Panc1 (cell line): ENCODE data around the gene OR10D3. TPM values are rescaled to one million over a fixed set of nuclear protein-coding genes. Genes with fewer than 3 reads are reported as not detected.

Experiments
- ATAC-seq: fragments of 200-7000 bp; cut with Tn5 transposase; 2 replicates; pipeline ENCODE4 v1.9.1; 2020; ENCODE audit warnings: mild to moderate bottlenecking, moderate library complexity
- BruUV-seq: library from RNA; stranded (reverse); fragments of 400-500 nt; replicated peaks from 2 replicates; lab custom pipeline; 2021; lab: Mats Ljungman, UMichigan
- CTCF ChIA-PET: fragments of 300-600 bp; sonication (Branson Sonifier 250); formaldehyde crosslinking; loops from one replicate; lab custom pipeline; 2022; ENCODE audit warnings: antibody characterized with exemption; lab: Charles Lee
- POLR2A ChIA-PET: fragments of 300-600 bp; sonication (Branson Sonifier 250); formaldehyde crosslinking; loops from one replicate; lab custom pipeline; 2022; ENCODE audit warnings: antibody characterized with exemption; lab: Charles Lee
- DNase-seq: peaks from one replicate; pipeline ENCODE4 v3.0.0-alpha.2; 2010; ENCODE audit warnings: low read depth, low spot score
- H3K27ac ChIP-seq: 2 replicates; pipeline ENCODE4 v1.5.1; 2011; ENCODE audit warnings: mild to moderate bottlenecking, low read length, inconsistent platforms
- H3K27me3 ChIP-seq: fragments of 200-500 bp; sonication (Bioruptor generic); 2 replicates; pipeline ENCODE4 v1.6.0; 2014; ENCODE audit warnings: low read length, inconsistent platforms; ENCODE audit not compliant: control insufficient read depth, insufficient read depth
- H3K36me3 ChIP-seq: fragments of 200-500 bp; sonication (Bioruptor generic); 2 replicates; pipeline ENCODE4 v1.5.1; 2014; ENCODE audit warnings: inconsistent platforms, mild to moderate bottlenecking, low read length, moderate library complexity; ENCODE audit not compliant: control insufficient read depth, insufficient read depth
- H3K4me1 ChIP-seq: 2 replicates; pipeline ENCODE4 v1.5.1; 2011; ENCODE audit warnings: inconsistent platforms, mild to moderate bottlenecking, low read length, moderate library complexity; ENCODE audit not compliant: control insufficient read depth, insufficient read depth
- H3K4me3 ChIP-seq, 2 experiments: 2 replicates each; pipeline ENCODE4 v1.5.1; 2011 to 2012; ENCODE audit warnings: low read depth in 2 of 2, low read length in 2 of 2, mild to moderate bottlenecking in 2 of 2, inconsistent platforms in 1 of 2, moderate library complexity in 1 of 2
- H3K9me3 ChIP-seq: fragments of 200-500 bp; sonication (Bioruptor generic); 2 replicates; pipeline ENCODE4 v1.5.1; 2014; ENCODE audit warnings: low read depth, mild to moderate bottlenecking, inconsistent platforms, low read length, moderate library complexity; ENCODE audit not compliant: control insufficient read depth, insufficient read depth
- CTCF ChIP-seq: fragments of 450-650 bp; IDR thresholded peaks from 2 replicates; pipeline ENCODE4 v1.5.1; 2017; ENCODE audit warnings: mild to moderate bottlenecking
- POLR2AphosphoS5 ChIP-seq: IDR thresholded peaks from 2 replicates; pipeline ENCODE4 v1.6.1; 2012; ENCODE audit warnings: mild to moderate bottlenecking, low read depth, low read length, moderate library complexity
- REST ChIP-seq, 2 experiments: IDR thresholded peaks; 2 replicates each; pipeline ENCODE4 v1.6.1; 2011 to 2012; ENCODE audit warnings: low read depth in 2 of 2, control low read depth in 1 of 2, low read length in 1 of 2, mild to moderate bottlenecking in 1 of 2, moderate library complexity in 1 of 2; ENCODE audit not compliant: insufficient read depth in 1 of 2
- SIN3A ChIP-seq: IDR thresholded peaks from 2 replicates; pipeline ENCODE4 v1.6.1; 2012; ENCODE audit warnings: low read depth, mild to moderate bottlenecking, low read length, moderate library complexity, borderline replicate concordance; ENCODE audit not compliant: insufficient read depth
- TCF7L2 ChIP-seq: IDR thresholded peaks from 2 replicates; pipeline ENCODE4 v1.6.1; 2011; ENCODE audit warnings: mild to moderate bottlenecking, low read depth, low read length, inconsistent platforms
- in situ Hi-C: cut with HindIII; loops from 2 replicates; pipeline ENCODE4 v1.10.0; 2016; ENCODE audit warnings: low sequenced_read_pairs, low pct_unique_long_range_greater_than_20kb
- intact Hi-C: fragments of 100-400 bp; cut with micrococcal nuclease; formaldehyde crosslinking; loops from one replicate; pipeline ENCODE4 v1.10.0; 2022; ENCODE audit not compliant: unreplicated experiment
- total RNA-seq: library from RNA; stranded (reverse); gene quantifications from one replicate; pipeline ENCODE4 v1.2.1, GENCODE V29; 2021; ENCODE audit not compliant: unreplicated experiment

OR10D3 gene
- total RNA-seq, 1 experiment from 2014 or later, result not detected

GRCh38 chr11:124172599-124172998 is 10.5 kb upstream of the OR10D3 start:
- H3K4me1 ChIP-seq, result no peaks in the 10 kb centered on the region
- in situ Hi-C loops (no loop called here), intact Hi-C loops (no loop called here)
- H3K27me3 ChIP-seq, result no peaks in the 10 kb centered on the region
- TF ChIP-seq POLR2AphosphoS5 (no peak), CTCF (no peak), SIN3A (no peak), TCF7L2 (no peak), REST (IDR thresholded peaks at IDR 0.05; ENCODE audit: insufficient read depth in 1 of 2, low read depth in 2 of 2, low read length in 1 of 2) (no peak)
- CTCF ChIA-PET, result no interaction called here
- H3K4me3 ChIP-seq, result no peak overlapping the region
- no peaks in the 10 kb centered on the region for H3K9me3 ChIP-seq
- no peak overlapping the region for H3K27ac ChIP-seq
- no peak for ATAC-seq
- BruUV-seq, result no TSS peak
- no peak for DNase-seq
- H3K36me3 ChIP-seq, result no peaks in the 10 kb centered on the region
- POLR2A ChIA-PET, result no interaction called here

- ChIA-PET CTCF (no interaction called here), POLR2A (no interaction called here)
- no peak for TF ChIP-seq POLR2AphosphoS5
- no peak for TF ChIP-seq SIN3A
- TF ChIP-seq REST (IDR thresholded peaks at IDR 0.05; ENCODE audit: insufficient read depth in 1 of 2, low read depth in 2 of 2, low read length in 1 of 2), result no peak
- TF ChIP-seq TCF7L2, result no peak
- no peak for TF ChIP-seq CTCF
- H3K27ac ChIP-seq, result no peak overlapping the region
- ATAC-seq (no peak), DNase-seq (no peak)
- H3K4me1 ChIP-seq, result no peaks in the 10 kb centered on the region
- H3K36me3 ChIP-seq, result no peaks in the 10 kb centered on the region
- in situ Hi-C loops, result no loop called here
- H3K27me3 ChIP-seq, result no peaks in the 10 kb centered on the region
- intact Hi-C loops, result no loop called here
- H3K4me3 ChIP-seq, result no peak overlapping the region
- H3K9me3 ChIP-seq, result no peaks in the 10 kb centered on the region
- no TSS peak for BruUV-seq
These were observed 9.1 kb upstream of the OR10D3 start for GRCh38 chr11:124174001-124174583.
